Activated CD4-positive, alpha-beta T cell treated with anti-CD3 and anti-CD28 coated beads, Interleukin-2, Interleukin-4, amounts not matched to agents 100 ng/mL and 50 ng/mL, durations not matched to agents 16 hours and 8 hours (primary cell): Measurements from ENCODE around the gene LRRC45.
A peak's percentile ranks its signal among the peaks of the same experiment; 100 is the strongest.
"Not testable (repeated sequence)": the region's sequence is repeated elsewhere in the genome, so short reads cannot be mapped to it uniquely, and the experiment has no call there.

Source experiments
- DNase-seq: peaks from one replicate; pipeline ENCODE4 v3.0.0-alpha.2; 2020; ENCODE audit warnings: low spot score

Gene LRRC45

DNA sequence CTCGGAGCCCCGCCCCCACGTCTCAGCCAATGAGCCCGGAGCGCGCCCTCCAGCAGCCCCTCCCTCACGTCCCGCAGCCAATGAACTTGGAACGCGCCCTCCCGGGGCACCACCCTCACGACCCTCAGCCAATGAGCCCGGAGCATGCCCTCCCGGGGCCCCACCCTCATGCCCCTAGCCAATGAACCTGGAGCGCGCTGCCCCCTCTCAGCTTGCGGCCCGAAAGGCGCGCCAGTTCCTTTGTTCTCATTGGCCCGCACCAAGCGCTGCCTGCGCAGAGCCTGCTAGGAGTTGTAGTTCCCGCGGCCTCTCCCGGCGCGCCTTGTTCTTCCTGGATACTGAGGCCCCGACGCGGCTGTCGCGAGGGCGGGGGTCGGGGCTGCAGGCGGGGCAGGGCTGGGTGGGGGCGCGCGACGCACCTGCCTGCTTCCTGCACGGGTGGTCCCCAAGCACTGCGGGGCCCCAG, at the start of gene LRRC45:
Gene LRRC45 (plus strand): TSS at position 325 of the 466 bp plus-strand sequence. CDS start 339 bp downstream, outside the sequence.
- DNase-seq = peak; percentile 100

DNA sequence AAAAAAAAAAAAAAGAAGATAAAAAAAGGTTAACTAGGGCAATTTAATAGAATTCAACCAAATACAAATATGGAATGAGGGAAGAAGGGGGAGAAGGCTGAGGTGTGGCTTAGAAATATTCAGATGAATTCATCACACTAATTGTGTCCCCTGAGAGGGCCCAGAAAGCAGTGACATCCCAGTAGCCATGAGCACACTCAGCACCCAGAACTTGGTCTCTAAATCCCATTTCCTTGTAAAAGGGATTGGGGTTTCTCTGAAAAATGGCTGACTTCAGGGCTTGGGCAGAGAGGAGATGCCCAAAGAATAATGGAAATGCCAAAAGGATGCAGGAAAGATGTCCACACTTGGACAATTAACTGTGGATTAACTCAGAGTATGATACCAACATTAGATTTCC, 49.7 kb upstream of the LRRC45 start:
- no peak for DNase-seq

DNA sequence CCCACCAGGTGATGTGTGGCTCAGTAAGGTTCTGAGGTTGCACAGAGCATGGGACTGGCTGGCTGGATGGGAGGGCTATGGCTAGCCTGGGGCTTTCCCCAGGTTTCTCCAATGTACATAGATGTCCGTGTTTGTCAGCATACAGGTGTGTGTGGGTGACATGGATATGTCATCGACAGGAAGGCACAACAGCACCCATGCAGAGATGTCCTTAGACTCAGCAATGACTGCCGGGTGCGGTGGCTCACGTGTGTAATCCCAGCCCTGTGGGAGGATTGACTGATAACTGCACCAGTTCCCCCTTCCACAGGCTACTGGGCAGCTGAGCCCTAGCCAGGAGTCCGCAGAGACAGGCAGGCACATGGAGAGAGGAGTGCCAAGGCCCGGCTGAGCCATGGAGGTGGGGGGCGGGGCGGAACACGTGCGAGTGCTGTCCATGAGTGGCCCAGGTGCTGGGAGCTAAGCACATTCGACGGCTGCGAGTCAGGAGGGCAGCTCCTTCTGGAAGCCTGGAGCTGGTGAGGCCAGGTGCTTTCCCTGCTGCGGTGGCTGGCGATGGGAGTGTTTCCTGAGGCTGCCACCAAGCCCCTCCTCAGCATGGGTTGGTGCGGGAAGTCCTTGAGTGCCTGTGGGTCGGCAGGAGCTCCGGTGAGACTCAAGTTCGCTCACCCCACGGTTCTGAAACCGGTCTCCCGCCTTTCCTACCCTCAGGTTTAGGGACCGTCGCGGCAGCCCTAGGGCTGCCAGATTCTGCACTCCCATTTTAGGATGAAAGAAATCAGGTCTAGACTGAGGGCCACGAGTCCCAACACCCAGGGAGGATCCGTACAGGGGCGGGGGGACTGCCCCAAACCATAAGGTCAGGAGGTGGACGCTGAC, 46.5 kb upstream of the LRRC45 start:
- DNase-seq = peak; percentile 20

DNA sequence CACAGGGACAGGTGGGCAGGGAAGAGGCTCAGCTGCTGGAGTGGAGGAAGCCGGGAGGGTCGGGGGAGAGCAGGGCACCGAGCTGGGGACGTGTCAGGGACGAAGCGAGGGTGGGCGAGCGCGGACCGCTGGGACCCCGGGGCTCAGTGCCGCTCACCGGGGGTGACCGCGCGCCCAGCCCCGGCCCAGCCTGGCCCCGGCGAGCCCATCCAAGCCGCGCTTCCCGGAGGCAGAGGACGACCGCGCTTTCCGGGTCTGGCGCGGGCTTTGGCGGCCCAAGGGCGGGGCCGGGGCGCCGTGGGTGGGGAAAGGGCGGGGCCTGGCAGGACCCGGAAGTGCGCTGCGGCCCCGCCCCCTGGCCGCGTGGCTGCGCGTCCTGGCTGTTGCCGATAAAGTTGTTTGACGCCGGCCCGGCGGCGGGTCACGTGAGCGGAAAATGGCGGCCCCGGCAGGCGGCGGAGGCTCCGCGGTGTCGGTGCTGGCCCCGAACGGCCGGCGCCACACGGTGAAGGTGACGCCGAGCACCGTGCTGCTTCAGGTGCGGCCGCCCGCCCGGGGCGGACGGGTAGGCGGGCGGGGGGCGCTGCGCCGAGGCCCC, 45.8 kb upstream of the LRRC45 start, which contains the start of gene ASPSCR1:
Gene ASPSCR1 (plus strand): TSS at position 419 of the 598 bp plus-strand sequence. CDS start 18 bp downstream, at position 437.
- DNase-seq = peak; percentile 93

DNA sequence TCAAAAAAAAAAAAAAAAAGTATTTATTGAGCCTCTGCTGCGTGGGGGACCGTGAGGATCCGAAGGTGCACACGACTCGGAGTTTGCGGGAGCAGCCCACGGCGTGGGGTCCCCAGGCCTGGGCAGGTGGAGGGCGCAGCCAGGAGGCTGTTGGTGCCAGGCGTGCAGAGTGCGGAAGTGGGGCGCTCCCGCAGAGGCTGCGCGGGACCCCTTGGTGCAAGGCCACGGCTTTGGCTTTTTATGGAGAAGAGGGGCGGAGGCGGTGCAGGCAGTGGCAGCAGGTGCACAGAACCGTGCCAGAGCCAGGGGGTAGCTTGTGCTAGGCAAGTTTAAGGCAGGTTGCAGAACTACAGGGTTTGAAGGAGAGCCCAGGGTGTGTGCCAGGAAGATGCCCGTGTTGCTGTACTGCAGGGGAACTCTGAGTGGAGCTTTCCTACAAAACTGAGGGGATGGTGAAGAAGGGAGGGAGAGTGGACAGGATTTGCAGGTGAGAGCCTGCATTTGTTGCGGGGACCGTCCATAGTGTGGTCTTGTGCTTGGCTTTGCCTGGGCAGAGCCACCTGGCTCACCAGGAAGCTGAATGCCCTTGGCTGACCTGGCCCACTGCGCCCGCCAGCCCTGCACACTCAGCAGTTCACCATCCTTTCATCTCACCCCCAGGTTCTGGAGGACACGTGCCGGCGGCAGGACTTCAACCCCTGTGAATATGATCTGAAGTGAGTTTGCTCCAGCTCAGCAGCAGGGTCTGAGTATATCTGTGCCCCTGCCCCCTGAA, 44.4 kb upstream of the LRRC45 start:
- no peak for DNase-seq

DNA sequence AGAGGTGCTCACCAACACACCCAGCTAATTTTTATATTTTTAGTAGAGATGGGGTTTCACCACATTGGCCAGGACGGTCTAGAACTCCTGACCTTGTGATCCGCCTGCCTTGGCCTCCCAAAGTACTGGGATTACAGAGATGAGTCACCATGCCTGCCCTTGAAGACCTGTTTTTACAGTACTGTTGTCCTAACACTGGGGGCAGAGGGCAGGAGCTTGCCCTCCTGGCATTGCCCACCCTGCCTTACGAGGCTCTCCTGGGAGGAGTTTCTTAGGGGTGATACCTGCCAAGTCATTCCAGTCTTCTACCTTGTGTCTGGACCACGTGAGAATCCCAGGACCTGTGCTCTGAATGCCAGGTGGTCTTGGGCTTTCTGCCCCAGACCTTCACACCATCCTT, 43.0 kb upstream of the LRRC45 start:
- DNase-seq = no peak

DNA sequence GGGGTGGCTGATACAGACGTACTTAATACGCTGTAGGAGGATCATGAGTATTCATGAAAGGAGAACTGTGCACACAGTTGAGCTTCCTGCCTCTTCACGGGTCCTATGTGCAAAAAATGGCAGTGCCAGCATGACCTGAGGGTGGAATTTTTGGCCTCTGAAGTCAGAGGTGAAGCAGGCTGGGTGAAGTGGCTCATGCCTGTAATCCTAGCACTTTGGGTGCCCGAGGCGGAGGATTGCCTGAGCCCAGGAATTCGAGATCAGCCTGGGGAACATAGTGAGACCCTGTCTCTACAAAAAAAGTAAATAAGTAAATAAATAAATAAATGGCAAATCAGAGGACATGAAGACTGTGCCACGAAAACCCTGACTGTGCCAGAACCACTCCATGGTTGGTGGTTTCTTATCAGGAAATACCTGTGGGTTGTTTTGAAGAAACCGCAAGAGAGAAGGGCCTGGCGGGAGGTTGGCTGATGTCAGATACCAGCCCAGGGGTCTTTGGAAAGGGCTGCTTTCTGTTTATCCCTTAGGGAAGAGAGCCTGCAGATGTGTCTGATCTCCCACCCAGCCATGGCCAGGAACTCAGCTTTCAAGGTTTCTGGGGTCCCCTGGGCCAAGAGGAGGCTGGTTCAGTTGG, 42.3 kb upstream of the LRRC45 start:
- DNase-seq = no peak

DNA sequence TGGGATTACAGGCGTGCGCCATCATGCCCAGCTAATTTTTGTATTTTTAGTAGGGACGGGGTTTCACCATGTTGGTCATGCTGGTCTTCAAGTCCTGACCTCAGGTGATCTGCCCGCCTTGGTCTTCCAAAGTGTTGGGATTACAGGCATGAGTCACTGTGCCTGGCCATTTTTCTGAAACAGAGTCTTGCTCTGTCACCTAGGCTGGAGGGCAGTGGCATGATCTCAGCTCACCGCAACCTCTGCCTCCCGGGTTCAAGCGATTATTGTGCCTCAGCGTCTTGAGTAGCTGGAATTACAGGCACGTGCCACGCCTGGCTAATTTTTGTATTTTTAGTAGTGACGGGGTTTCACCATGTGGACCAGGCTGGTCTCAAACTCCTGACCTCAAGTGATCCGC, 41.6 kb upstream of the LRRC45 start:
- not testable (repeated sequence) for DNase-seq

DNA sequence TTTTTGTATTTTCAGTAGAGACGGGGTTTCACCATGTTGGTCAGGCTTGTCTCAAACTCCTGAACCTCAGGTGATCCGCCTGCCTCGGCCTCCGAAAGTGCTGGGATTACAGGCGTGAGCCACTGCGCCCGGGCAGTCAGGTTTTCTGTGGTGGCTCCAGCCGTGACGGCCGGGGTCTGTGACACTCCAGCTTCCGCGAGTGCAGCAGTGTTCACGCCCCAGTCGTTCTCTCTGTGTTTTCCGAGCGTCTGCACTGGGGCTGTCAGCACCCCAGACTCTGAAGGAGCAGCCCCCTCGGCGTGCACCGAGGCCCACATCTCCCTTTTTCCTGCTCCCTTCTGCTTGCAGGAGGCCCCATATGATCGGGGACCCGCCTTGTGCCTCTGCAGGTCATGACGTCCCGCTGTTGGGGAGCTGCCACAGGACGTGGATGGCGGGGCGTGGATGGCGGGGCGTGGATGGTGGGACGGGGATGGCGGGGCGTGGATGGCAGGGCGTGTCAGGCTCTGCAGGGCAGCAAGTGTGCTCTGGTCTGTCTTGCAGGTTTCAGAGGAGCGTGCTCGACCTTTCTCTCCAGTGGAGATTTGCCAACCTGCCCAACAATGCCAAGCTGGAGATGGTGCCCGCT, 40.0 kb upstream of the LRRC45 start:
- no peak for DNase-seq

DNA sequence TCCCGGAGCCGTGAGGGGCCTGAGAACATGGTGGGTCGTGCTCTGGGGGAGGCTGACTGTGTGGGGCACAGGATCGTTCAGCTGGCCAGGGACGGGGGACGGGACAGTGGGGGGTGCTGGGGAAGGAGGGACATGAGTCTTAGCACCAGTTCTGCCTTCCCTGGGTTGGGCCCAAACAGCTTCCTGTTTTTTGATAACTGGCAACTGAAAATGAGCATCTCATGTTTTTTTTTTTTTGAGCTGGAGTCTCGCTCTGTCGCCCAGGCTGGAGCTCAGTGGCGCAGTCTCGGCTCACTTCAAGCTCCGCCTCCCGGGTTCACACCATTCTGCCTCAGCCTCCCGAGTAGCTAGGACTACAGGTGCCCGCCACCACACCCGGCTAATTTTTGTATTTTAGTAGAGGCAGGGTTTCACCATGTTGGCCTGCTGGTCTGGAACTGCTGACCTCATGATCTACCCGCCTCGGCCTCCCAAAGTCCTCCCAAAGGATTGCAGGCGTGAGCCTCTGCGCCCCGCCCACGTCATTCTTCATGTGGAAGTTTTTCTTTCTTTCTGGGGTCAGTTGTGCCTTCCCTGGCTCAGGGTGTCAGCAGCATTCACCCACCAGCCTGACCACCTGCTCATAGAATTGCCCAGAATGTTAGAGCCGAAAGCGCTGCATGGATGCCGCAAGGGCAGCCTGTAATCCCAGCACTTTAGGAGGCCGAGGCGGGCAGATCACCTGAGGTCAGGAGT, 39.3 kb upstream of the LRRC45 start:
- DNase-seq = no peak

DNA sequence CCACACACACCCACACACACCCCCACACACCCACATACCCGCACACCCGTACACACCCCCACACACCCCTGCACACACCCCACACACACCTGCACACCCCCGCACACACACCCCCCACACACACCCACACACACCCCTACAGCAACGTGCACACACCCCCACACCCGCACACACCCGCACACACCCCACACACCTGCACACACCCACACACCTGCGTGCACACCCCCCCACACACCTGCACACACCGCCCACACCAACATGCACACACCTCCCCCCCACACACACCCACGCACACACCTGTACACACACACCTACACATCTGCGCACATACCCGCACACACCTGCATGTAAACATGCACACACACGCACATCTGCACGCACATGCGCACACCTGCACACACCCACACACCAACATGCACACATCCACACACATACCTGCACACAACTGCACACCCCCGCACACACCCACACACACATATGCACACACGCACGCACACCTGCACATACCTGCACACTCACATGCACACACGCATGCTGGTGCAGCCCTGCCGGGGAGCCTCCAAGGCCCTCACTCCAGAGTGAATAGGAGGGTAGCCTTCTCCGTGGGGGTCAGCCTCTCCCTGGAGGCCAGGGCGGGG, 38.2 kb upstream of the LRRC45 start:
- no peak for DNase-seq

DNA sequence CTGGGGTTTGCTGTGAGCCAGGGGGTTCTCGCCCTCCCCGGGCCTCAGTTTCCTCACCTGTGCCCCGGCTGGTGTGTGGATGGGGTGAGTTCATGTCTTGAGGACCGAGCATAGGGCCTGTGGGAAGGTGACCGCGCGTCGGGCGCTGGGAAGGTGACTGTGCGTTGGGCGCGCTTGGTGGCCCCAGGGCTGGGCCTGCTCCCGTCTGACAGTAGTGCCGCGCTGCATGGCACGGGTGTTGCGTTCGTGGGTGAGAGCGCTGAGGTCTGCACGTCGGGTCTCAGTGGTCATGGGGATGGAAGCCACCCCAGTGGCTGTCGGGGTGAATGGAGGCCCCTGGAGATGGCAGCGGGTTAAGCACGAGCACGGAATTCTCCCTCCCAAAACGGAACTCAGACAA, 36.5 kb upstream of the LRRC45 start:
- DNase-seq = no peak

DNA sequence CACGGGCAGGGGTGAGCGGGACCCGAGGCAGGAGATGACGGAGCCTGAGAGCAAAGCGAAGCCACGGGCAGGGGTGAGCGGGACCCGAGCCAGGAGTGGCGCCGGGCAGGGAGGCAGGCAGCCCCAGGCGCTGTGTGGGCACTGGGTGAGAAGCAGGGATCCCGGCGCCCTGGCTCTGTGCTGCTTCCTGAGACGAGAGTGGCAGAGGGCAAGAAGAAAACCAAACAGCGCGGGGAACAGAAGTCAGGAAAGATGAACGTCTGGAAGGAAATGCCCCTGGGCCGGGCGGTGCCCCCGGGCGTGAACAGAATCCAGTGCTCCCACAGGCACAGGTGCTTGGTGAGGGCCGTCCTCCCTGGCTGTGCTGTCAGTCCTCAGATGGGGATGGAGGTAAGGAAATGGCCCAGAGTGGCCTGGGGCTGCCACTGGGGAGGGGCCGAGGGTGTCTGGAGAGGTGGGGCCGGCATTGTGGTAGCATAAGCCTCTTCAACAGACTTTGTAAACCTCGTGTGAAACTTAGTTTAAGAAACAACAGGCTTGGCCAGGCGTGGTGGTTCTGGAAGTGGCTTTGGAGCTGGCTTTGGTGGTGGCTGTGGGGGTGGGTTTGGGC, 35.8 kb upstream of the LRRC45 start:
- DNase-seq = no peak

DNA sequence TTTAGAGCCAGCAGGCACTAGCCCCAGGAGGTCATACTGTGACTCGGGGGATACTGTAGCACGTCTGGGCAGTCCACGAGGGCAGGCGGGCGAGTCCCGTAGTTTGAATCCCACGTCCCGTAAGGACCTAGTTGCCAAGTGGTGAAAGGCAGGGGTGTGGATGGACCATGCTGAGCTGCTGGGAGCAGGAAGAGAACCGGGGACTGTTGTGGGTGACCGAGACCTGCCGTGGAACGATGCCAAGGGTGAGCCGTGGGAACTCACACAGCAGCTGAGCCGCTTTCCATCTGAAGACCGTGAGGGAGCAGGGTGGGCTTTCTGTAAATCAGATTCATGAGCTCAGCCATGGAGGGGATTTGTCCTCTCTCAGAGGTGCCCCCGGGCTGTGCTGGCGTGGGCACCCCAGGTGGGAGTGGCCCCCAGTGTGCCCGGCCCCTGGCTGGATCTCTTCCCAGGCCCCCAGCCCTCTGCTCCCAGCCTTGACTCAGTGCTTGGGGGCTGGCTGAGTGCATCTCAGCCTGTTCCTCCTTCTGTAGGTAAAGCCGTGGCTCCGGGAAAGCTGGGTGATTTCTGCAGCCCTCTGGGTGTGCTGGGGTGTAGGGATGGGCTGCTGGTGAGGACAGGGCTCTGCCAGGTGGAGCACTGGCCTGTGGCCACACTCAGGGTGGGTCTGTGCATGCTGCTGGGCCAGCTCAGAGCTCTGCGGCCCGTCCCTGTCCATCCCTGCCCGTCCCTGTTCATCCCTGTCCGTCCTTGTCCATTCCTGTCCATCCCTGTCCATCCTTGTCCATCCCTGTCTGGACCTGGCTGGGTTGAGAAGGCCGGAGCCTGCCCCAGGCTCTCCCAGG, 32.0 kb upstream of the LRRC45 start:
- DNase-seq = no peak

DNA sequence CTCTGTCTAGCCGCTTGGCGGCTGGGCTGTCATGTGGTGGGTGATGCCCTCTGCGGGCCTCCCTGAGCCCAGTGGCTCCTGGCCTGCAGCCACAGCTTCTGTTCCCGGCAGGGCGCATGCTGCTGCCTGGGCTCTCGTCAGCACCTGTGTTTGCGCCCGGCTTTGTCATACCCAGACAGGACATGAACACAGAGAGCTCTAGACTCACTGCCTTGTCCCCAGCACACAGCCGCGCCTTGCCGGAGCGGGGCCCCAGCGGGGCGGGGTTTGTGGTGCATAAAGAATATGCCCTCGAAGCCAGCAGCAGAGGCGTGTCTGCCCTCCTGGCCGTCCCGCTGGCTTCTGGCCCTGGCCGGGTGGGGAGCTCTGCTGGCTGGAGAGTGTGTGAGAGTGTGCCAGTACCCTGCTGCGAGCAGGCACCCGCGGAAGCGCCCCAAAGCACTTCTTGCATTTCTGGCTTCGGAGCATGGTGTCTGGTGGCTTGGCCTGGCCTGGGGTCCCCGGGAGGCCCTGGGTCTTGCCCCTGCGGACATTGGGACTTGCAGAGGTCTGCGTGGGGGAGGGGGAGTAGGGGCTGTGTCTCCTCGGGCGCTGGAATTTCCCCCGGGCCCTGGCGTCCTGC, 31.3 kb upstream of the LRRC45 start:
- no peak for DNase-seq

DNA sequence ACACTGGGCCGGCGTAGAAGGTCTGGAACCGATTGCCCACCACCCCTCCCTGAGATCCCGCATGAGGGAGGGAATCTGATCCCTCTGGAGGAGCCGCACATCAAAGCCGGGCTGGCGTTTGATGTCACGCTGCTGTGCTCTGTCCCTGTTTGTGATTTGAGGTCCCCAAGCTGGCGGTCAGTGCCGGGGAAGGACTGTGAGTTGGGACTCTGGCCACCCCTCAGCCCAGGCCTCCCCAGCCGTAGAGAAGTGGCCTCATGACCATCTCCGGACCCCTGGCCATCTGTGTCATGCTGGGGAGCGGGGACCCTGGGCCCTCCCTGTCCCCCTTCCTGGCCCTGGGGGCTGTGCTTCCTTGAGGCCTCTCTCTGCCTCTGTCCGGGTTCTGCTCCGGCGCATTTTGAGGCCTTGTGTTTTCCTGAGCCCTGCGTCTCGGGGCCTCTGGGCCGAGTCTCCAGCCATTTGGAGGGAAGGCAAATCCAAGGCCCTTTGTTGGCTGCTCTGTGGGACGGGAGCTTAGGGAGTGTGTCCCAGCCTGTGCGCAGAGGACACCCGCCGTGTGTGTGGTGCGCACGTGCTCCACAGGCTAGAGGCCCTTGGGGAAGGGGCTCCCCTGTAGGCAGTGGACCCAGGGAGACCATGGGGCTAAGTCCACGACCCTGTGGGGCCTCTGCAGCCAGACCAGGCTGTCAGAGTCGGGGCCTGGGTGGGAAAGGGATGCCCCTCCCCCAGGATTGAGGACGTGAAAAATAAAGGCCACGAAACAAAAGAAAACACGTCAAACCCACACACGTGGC, 30.6 kb upstream of the LRRC45 start:
- DNase-seq = no peak

DNA sequence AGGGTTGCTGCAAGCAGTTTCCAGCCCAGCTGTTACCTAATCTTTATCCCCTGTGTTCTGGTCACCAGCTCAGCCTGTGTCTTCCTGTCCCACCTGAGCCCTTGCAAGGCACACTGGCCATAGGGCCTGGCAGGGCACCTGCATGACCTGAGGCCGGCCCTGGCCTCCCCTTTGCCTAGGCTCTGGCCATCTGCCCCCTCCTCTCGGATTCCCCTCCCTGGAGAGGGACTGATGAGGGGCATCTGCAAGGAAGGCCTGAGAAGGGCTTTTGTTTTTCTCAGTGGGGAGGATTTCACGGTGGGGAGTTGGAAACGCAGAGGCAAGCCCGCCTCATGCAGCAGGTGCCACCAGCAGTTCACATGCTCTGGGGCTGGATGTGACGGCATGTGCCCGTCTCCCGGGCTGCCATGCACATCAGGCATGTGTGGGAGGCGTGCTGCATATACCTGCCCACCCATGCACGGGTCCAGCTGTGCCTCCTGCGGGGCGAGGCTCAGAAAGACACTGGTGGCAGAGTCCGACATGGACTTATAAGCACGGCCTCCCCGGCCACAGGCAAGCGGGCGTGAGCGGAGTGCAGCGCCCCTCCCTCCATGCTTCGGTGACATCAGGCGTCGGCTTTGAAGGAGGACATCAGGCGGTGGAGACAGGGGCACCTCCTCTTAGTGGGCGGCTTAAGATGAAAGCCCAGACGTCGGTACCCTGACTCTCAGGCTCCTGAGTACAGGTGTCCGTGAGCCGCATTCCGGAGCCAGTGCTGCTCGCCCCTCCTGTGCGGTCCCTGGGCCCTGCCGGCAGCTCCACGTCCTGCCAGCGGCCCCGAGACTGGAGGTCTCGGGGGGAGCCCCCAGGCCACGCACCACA, 29.1 kb upstream of the LRRC45 start:
- no peak for DNase-seq
